Measurements from ENCODE around the gene PYGO2. TPM values are rescaled to one million over a fixed set of nuclear protein-coding genes. Genes with fewer than 3 reads are reported as not detected.

Gene PYGO2
- total RNA-seq, 1 donor from 2014 or later: 20.9 TPM

DNA sequence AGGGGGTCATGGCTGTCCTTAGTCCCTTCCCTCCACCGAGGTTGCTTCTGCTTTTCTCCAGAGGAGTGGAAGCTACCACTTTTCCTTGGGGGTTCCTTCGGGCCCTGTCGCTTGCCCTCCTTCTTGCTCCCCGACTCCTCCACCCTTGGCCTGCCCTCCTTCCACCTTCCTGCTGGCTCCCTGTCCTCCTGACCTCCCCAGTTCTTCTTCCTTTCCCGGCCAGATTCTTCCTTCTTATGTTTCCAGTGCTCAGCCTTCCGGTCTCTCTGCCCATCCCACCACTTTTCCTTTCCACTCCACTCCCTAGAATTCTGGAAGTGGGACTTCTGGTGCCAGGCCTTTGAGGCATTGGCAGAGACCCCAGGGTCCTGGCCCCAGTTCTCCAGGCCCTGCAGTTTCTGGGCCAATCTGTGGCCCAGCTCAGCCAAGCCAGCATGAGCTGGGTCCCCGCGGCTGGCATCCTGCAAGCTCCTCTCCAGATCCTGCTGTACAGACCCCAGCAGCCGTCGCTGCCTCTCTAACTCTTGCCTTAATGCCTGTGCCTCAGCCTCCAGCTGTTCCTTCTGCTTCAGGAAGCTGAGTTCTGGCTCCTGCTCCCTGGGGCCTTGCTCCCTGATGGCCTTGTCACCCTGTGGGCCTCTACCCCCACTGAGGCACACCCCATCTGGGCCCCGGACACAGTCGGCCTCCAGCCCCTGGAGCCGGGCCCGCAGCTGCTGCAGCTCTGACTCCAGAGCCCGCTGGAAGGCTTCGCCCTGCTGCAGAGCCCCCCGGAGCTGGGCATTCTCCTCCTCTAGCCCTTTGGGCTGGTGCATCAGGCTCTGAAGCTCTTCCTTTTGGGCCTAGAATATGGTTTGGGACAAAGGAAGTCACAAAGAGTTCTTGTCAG is 15.4 kb downstream of the PYGO2 start:
- no peak for DNase-seq (ENCODE audit: extremely low read depth, low read depth, low spot score)

DNA sequence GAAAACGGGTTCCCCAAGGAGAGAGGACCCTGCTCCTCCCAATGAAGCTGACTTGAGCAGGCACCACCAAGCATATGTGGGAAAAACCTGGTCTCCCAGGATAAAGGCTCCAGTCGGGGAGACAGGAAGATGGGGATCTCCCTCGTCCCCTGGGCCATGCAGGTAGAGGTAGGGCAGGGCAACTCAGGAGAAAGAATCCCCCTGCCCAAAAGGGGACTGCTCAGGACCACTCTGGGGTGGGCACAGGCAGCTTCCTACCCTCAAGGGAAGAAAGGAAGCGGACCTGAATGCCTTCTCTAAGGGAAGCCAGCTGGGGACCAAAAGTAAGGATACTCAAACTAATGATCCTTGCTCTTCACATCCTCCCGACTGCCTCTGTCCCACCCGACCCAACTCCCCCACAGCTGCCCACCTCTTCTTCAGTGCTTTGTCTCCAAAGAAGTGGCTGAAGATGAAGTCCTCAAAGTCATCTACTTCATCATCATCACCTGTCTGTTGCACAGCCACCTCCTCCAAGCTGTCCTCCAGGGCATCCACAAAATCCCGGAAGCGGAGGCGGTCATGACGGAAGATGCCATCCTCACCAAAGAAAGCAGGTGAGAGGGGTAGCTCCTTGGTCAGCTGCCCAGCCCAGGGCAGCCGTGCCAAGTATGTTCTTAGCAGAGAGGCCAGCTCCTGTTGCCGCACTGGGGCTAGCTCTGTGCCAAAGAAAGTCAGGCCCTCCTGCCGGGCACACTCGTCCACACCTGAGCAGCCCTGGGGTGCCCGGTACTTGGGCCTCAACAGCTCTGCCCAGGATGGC is 16.2 kb downstream of the PYGO2 start:
- DNase-seq (ENCODE audit: extremely low read depth, low read depth, low spot score): no peak

DNA sequence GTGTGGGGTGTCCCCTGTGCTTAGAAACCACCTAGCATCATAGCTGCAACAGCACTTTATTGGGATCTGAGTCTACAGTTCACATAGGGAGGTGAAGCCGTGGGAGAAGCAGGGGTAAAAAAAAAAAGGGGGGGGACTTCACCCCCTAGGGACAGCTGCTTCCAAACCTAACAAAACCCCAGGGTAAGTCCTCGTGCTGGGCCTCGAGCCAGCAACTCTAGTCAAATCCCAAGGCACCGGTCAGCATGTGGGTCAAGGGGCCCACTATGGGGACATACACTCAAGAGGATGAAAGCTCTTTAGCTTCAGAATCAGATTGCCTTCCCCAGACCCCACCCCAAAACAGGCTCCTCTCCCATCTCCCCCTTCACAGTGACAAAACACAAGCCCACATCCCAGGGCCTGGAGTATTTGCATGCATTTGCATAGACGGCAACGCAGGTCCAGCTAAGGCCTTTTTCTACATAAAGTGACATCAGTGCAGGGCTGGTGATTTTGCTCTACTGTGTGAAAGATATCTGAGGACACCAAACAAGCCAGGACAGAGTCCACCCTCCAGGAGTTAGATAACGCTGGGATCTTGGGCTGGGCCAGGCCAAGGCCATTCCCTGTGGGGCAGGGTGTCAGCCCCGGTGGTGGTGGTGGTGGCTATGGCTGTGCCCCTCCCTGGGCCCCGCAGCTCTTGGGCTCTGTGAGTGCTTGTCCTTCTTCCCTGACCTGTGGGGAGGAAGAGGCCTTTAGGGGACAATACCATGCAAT is 17.0 kb downstream of the PYGO2 start:
- no peak for DNase-seq (ENCODE audit: extremely low read depth, low read depth, low spot score)

DNA sequence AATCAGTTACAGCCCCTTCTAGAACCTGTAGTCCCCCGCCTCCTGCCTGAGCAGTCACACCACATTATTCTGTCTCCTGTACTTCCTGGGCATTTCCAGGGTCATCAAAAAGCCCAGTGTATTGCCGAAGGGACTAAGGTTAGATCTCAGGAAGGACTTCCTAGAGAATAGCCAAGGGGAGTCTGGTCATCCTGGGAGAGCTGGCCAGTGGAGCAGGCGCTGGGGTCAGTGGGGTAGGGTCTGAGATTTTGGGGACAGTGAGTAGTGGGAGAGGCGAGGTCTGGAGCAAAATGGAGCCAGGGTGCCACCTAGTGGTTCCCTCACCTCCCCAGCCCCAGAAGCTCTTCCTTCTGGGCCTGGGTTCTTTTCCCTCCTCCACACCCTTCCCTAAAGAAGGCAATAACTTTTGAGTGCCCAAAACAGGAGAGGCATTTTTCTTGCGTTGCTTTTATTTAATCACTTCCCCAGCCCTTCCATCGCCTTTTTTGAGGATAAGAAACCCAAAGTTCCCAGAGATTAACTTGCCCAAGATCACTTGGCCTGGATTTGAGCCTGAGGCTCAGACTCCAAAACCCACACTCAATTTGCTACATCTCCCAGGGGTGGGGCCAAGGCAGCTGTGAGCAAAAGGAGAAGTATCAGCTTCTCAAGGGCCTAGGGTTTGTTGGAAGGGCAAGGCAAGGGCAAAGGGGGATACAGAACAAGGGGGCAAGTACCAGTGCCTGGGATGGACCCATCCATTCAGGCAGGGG is 17.8 kb downstream of the PYGO2 start:
- no peak for DNase-seq (ENCODE audit: extremely low read depth, low read depth, low spot score)

DNA sequence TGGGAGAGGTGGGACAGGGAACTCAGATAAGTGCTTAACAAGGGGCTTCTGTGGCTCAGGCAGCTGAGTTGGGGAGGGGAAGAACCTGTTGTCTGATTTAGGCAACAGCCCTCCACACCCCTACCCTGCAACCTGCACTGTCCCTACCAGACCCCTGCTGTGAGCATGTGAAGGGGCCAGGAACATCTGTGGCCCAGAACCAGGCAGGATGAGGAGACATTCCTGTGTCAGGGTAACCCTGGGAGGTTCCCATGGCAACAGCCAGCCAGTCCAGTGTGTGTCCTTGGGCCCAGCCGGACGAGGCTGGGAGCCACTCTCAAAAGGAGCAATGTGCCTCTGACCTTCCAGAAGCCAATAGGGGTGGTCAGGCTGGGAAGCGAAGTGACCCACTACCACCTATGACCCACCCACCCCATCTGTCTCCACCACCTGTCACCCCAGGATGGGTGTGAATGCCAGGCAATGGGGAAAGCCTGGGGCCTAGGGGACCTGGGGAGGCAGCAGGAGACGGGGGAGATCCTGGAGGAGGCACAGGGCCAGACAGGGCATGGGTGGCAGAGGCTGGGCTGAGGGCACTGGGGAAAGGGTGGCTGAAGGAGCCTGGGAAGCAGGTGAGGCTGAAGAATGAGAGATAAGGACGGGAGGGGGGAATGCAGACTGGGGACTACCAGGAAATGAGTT is 20.1 kb downstream of the PYGO2 start:
- DNase-seq (ENCODE audit: extremely low read depth, low read depth, low spot score): no peak

DNA sequence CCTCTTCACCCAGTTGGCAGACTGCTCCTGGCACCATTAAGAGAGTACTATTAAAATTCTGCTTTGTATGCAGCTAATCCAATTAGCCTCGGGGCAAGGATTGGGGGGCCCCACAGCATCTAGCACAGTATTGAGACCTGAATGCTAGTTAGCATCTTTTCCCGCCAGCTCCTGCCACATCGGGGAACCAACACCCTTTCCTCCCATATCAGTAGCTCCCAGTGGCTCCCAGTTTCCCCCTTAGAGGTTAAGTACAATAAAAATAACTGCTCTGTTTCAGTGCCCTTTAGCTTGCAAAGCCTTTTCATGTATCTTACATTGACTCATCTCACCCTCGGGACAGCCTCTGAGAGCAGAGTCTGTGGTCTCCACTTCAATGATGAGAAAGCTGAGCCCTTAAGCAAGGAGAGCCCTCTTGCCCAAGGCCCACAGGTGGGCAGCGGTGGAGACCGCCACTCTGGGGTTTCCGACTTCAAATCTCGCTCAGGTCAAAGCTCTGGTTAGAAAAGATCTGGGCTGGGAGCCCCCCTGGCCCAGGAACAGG is 20.9 kb downstream of the PYGO2 start:
- DNase-seq (ENCODE audit: extremely low read depth, low read depth, low spot score): no peak

DNA sequence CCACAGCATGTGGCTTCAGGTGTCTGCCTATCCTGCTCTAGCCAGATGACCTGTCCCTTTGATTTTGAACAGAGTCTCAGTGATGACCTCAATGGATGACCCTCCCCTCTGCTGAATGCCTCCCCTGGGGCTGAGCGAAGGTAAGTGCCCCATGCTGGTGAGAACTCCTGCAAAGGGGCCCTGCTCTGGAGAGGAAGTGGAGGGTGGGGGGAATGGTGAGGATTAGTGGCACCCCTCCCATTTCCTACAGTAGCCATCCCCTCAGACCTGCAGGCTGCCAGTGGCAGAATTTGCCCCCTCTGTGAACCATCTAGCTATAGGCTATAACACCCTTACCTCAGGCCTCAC is 21.4 kb downstream of the PYGO2 start:
- no peak for DNase-seq (ENCODE audit: extremely low read depth, low read depth, low spot score)

DNA sequence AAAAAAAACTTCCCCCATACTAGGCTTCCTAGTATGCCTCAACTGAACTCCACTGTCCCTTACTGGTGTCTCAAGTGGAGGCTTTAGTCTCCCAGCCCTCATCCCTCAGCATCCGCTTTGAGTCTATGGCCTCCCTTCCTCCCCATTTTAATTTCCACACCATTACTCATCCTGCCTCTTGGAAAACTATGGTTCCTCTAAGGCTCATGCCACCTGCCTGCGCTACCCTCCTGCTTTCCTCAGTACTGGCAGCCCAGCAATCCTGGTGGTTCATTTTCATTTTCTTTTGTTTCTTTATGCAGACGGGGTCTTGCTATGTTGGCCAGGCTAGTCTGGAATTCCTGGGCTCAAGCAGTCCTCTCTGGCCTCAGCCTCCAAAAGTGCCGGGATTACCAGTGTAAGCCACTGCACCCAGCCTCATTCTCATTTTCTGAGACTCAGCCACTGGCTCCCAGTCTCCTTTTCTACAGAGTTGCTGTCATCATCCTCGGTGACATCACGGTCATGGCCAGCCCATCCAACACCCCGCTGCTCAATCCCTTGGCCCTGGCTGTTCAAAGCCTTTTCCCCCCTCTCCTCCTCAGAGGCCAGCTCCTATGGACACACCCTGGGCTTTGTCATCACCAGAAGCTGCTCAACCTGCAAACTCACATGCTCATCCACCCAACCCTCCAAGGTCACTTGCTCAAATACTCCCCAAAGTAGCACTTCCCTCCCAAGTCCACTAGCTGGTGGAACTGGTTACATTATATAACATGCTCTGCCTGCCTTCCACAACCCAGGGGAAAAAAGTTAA is 22.8 kb downstream of the PYGO2 start:
- DNase-seq (ENCODE audit: extremely low read depth, low read depth, low spot score): no peak

DNA sequence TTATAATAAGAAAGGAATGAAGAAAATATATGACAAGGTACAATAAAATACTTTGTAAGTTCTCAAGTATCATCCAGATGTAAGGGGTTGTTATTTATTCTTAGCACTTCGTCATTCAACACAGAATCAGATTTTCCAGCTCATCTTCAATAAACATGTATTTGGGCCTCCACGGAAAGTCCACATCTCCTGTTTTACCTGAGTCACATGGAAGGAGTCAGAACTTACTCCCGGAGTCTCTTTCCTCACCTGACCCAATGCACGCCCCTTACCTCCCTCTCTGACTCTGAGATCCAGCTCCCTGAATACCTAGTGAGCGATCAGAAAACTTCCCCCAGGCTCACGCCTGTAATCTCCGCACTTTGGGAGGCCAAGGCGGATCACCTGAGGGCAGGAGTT is 23.6 kb downstream of the PYGO2 start:
- DNase-seq (ENCODE audit: extremely low read depth, low read depth, low spot score): no peak

DNA sequence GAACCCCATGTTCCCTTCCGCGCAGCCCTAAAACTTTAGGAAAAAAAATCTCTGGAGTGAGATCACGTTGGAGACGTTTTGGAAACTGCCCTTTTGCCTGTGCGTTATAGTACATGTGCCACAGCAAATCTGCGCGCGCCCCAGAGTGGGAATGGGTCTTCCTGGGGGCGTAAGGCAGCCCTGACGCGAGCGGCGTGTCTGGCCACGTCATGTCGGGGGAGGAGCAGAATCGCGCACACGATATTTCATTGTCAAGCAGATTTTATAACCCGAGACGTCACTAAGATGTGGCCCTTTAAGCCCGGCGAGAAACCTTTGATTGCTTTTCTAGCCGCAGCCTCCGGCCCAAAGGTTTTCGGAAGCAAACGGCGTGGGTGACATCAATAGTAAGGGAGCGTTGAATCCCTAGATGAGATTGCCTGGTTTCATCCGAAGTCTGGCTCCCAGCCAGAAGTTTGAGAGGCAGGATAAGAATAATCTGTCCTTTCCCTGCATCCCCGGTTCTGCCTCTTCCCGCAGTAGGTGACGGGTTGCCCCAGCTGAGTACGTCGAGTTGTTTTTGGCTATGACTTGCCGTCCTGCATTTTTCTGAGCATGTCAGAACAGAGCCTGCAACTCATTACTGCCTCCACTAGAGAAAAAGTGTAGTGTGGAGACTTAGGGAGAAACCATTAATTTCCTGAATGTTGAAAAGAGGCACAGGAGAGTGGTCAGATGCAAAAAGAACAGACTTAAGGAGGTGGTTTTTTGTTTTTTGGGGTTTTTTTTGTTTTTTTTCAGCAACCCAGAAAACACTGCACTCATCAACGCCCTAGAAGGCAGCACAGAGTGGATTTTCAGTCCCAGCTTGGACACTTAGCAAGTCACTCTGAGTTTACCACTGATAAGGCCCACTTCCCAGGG is 24.2 kb downstream of the PYGO2 start:
- peak; percentile 77 for DNase-seq (ENCODE audit: extremely low read depth, low read depth, low spot score)

DNA sequence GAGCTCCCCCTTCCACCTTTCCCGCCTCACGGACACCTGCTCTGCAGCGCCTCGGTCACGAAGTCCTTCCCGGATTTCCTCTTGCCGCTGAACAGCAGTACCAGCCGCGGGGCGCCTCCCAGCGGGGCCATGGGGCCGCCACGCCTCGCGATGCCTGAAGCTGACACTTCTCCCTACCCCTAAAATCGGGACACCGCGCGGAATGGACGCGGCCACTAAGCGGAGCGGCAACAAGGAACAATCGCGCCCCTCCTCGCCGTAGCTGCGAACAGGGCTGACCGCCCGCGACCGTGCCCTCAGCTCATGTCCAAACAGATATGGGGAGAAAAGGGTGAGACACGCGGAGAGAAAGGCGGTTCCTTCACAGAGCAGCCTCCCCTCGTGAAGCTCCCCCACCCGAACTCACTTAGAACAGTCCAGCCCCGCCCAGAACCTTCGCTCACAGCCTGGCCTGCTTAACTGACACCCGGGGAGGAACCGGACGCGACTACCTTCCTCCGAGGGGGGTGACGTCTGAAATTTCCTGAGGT is 25.0 kb downstream of the PYGO2 start, which contains the start of gene PMVK:
PMVK (minus strand) TSS at position 165 of the 530 bp plus-strand sequence; CDS start at position 131, 34 bp downstream.
- DNase-seq (ENCODE audit: extremely low read depth, low read depth, low spot score): peak; percentile 82

DNA sequence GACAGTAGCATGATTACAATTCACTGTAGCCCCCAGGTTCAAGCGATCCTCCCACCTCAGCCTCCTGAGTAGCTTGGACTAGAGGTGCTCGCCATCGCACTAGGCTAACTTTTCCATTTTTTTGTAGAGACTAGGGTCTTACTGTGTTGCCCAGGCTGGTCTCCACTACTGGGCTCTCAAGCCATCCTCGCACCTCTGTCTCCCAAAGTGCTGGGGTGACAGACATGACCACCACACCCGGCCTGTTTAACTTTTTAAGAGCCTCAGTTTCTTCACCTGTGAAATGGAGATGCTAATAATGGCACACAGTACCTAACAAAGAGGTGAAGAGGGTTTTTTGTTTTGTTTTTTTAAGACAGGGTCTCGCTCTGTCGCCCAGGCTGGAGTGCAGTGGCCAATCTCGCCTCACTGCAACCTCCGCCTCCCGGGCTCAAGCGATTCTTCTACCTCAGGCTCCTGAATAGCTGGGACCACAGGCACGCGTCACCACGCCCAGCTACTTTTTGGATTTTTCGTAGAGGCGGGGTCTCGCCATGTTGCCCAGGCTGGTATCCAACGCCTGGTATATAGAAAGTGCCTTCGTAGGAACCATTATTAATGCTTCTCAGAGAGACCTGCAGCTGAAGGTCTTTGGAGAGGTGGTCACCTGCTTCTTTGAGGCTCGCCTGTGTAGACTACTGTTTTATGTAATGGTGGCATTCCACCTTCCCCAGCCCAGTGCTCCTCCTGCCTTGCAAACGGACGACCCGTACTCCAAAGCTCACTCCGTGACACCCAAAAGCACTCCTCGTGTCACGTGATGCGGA is 25.6 kb downstream of the PYGO2 start:
- DNase-seq (ENCODE audit: extremely low read depth, low read depth, low spot score): no peak

DNA sequence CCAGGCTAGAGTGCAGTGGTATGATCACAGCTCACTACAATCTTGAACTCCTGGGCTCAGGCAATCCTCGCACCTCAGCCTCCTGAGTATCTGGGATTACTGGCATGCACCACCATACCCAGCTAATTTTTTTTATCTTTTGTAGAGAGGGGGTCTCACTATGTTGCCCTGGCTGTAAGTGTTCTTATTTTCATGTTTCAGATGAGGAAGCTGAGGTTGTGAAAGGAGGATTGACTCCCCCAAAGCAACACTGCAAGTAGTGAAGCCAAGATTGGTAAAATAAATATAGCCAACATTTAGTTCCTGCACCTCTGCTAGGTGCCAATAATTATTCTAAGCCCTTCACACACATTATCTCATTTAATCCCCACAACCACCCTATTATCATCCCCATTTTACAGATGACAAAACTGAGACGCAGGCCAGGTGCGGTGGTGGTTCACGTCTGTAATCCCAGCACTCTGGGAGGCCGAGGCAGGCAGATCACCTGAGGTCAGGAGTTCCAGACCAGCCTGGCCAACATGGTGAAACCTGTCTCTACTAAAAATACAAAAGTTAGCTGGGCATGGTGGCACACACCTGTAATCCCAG is 27.1 kb downstream of the PYGO2 start:
- DNase-seq (ENCODE audit: extremely low read depth, low read depth, low spot score): no peak

DNA sequence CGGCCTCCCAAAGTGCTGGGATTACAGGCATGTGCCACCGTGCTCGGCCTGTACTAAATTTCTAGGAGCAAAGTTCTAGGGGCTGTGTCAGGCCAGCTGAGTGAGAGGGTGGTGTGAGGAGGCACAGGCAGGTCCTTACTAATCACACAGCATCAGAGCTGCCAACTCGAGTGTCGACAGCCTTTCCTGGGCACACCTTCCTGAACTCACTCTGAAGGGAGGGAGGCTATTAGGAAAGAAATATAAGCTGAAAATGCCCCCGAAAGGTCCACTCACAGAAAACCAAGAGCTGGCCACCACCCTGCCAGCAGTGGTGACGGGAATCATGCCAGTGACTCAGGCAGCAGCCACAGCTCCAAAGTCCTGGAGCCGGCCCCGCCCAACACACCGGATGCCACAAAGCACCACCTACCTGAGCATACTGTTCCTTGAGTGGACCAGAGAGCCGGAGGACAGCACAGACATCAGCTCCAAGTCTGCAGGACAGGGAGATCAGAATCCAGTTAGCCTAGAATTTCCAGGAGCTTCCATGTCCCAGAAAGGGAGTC is 29.6 kb downstream of the PYGO2 start:
- no peak for DNase-seq (ENCODE audit: extremely low read depth, low read depth, low spot score)

DNA sequence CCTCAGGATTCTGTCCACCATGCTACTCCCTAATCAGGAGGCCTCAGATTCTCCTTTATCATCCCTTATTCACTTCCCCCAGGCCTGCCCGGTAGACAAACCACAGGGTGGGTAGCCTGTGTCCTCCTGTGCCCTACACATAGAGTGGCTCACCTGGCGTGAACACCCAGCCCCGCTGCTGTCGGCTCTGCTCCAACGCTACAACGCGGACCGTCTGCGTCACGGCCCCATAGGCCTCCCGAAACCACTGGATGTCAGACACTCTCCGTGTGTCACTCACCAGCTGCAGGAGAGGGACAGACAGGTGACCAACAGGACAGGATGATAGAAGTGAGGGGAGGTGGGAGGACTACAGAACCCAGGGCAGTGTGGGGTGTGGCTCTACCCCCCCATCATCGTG is 35.4 kb downstream of the PYGO2 start:
- no peak for DNase-seq (ENCODE audit: extremely low read depth, low read depth, low spot score)
